ENCODE data around the gene EP400.

Gene EP400

GRCh38 chr12:132020292-132020691 is 70.5 kb downstream of the EP400 start:
- DNase-seq (ENCODE audit: low spot score) = no peak

- DNase-seq (ENCODE audit: low spot score) = no peak
These were observed 71.5 kb downstream of the EP400 start for GRCh38 chr12:132021031-132021871.

- no peak for DNase-seq (ENCODE audit: low spot score)
These were observed 72.2 kb downstream of the EP400 start for GRCh38 chr12:132021965-132022364.

GRCh38 chr12:132023658-132024057 is 73.9 kb downstream of the EP400 start:
- no peak for DNase-seq (ENCODE audit: low spot score)

- DNase-seq (ENCODE audit: low spot score) = no peak
These were observed 75.0 kb downstream of the EP400 start for GRCh38 chr12:132024758-132025157.

- no peak for DNase-seq (ENCODE audit: low spot score)
These were observed 75.8 kb downstream of the EP400 start for GRCh38 chr12:132025526-132025925.

- no peak for DNase-seq (ENCODE audit: low spot score)
These were observed 76.5 kb downstream of the EP400 start for GRCh38 chr12:132026061-132026795.

GRCh38 chr12:132026796-132027500 is 77.2 kb downstream of the EP400 start:
- DNase-seq (ENCODE audit: low spot score) = no peak

GRCh38 chr12:132027636-132028035 is 77.9 kb downstream of the EP400 start:
- no peak for DNase-seq (ENCODE audit: low spot score)

GRCh38 chr12:132028111-132028510 is 78.4 kb downstream of the EP400 start:
- no peak for DNase-seq (ENCODE audit: low spot score)

GRCh38 chr12:132029503-132030300 is 80.0 kb downstream of the EP400 start:
- no peak for DNase-seq (ENCODE audit: low spot score)

GRCh38 chr12:132030367-132031038 is 80.8 kb downstream of the EP400 start:
- DNase-seq (ENCODE audit: low spot score) = no peak

GRCh38 chr12:132033627-132034026 is 83.9 kb downstream of the EP400 start:
- no peak for DNase-seq (ENCODE audit: low spot score)

- DNase-seq (ENCODE audit: low spot score) = no peak
These were observed 86.4 kb downstream of the EP400 start for GRCh38 chr12:132036063-132036683.

GRCh38 chr12:132040906-132041606 is 91.3 kb downstream of the EP400 start:
- no peak for DNase-seq (ENCODE audit: low spot score)

GRCh38 chr12:132043216-132043615 is 93.5 kb downstream of the EP400 start:
- no peak for DNase-seq (ENCODE audit: low spot score)

- no peak for DNase-seq (ENCODE audit: low spot score)
These were observed 94.2 kb downstream of the EP400 start for GRCh38 chr12:132043770-132044467.

GRCh38 chr12:132044661-132045412 is 95.1 kb downstream of the EP400 start:
- no peak for DNase-seq (ENCODE audit: low spot score)

GRCh38 chr12:132045751-132046150 is 96.0 kb downstream of the EP400 start:
- DNase-seq (ENCODE audit: low spot score) = no peak
